HG03025 (cell line): Measurements from ENCODE around the gene C1QL4.
"Not testable (repeated sequence)": the region's sequence is repeated elsewhere in the genome, so short reads cannot be mapped to it uniquely, and the experiment has no call there.

Experiments used
- ATAC-seq: cut with Tn5 transposase; IDR thresholded peaks from one replicate; pipeline ENCODE4 v1.9.1; 2021; ENCODE audit warnings: mild to moderate bottlenecking, moderate library complexity; ENCODE audit not compliant: unreplicated experiment, low FRiP score

Gene C1QL4

DNA sequence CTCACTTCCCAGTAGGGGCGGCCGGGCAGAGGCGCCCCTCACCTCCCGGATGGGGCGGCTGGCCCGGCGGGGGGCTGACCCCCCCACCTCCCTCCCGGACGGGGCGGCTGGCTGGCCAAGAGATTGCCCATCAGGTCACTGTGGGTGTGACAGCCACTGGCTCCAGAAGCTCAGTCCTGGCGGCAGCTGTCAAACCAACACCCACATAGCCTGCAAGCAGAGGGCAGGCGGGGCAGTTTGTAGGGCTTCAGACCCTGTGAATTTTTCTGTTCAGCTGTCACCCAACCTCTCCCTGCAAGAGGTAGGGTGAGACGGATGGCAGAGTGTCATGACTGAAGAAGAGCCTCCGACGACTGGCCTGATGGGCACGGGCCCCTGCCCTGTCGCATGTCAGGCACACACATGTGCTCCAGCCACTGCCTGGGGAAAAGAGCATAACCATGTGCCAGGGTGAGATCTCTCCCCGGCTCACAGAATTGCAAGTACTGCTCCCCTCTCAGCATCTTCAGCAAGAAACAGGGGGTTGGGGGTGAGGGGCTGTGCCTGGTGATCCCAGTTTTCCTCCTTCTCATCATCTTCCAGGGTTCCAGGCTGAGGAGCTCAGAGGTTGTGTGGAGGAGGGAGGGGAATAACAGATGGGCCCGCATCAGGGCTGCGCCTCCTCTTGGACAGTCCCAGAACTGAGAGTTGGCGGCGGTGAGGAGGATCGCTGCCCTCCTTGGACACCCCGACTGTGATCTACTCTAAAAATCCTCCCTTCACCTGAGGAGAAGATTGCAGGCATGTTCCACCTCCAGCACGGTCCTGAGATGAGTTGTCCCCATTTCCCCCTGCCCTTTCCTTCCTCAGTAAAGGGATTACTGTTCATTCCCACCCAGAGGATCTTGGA lies 53.2 kb downstream of the C1QL4 start:
- no peak for ATAC-seq

GRCh38 chr12:49282740-49283375 lies 54.1 kb downstream of the C1QL4 start:
- not testable (repeated sequence) for ATAC-seq
